Adrenal gland (tissue), 5 donors: Measurements from ENCODE around the gene AMPD3.

Experiments used
- CTCF ChIP-seq, 6 experiments: fragments of 450-650 bp in 4 of 6; fragments of 200-600 bp in 2 of 6; sonication (generic) in 1 of 6; IDR thresholded peaks; 1 replicate in 5 of 6; 2 replicates in 1 of 6; pipeline versions ENCODE4 v1.5.1 to v1.8.0; 2016 to 2021; ENCODE audit warnings: antibody characterized with exemption in 6 of 6, mild to moderate bottlenecking in 2 of 6, moderate library complexity in 1 of 6
- POLR2A ChIP-seq, 2 donors: fragments of 450-650 bp; IDR thresholded peaks; one replicate each; pipeline ENCODE4 v1.6.1; 2017; ENCODE audit warnings: antibody characterized with exemption in 2 of 2, mild to moderate bottlenecking in 2 of 2, moderate library complexity in 1 of 2
- donor health status: DM: no; HTN: no; CAD: no.

GRCh38 chr11:10480760-10481159, 25.7 kb downstream of the AMPD3 start:
- TF ChIP-seq CTCF (IDR thresholded peaks at IDR 0.05) (no peak), POLR2A (IDR thresholded peaks at IDR 0.05) (no peak)
